H4 (cell line): ENCODE results near the gene ZNF710. TPM values are rescaled to one million over a fixed set of nuclear protein-coding genes. Genes with fewer than 3 reads are reported as not detected.
"Not testable (repeated sequence)": the region's sequence is repeated elsewhere in the genome, so short reads cannot be mapped to it uniquely, and the experiment has no call there.

Source experiments
- DNase-seq: peaks from one replicate; pipeline ENCODE4 v3.0.0-alpha.2; 2015; ENCODE audit warnings: low spot score
- total RNA-seq: library from RNA; depleted of rRNA; stranded (reverse); fragments of >200 nt; shearing (Covaris generic); gene quantifications from 2 replicates; pipeline ENCODE4 v1.2.3, GENCODE V29; 2014; rRNA removed

Gene ZNF710
- 4.7 and 8.4 TPM in 2 replicates for total RNA-seq

GRCh38 chr15:90001062-90001682 is at the start of gene ZNF710:
ZNF710 (plus strand) TSS chr15:90001324; CDS start chr15:90067138, 65,814 bp downstream.
- DNase-seq, result peak; percentile 44

DNA sequence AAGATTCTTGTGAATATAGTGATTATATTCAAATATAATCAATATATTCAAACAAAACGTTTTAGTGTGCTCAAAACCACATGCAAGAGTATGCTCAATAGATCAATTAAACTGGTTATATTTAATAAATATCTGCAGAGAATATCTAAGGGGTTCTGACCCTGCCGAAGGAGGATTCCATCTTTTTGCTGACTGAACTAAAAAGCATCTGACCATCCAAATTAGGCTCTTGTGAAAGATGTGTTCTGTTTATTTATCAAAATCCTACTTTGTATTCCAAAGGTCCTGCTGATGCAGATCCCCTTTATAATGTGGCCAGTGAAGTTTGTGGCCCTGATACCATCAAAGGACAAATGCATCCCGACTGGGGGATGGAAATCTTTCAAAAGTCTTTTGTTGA is 46.6 kb upstream of the ZNF710 start:
- DNase-seq, result no peak

- not testable (repeated sequence) for DNase-seq
These were observed 45.6 kb upstream of the ZNF710 start for GRCh38 chr15:89955449-89955998.

DNA sequence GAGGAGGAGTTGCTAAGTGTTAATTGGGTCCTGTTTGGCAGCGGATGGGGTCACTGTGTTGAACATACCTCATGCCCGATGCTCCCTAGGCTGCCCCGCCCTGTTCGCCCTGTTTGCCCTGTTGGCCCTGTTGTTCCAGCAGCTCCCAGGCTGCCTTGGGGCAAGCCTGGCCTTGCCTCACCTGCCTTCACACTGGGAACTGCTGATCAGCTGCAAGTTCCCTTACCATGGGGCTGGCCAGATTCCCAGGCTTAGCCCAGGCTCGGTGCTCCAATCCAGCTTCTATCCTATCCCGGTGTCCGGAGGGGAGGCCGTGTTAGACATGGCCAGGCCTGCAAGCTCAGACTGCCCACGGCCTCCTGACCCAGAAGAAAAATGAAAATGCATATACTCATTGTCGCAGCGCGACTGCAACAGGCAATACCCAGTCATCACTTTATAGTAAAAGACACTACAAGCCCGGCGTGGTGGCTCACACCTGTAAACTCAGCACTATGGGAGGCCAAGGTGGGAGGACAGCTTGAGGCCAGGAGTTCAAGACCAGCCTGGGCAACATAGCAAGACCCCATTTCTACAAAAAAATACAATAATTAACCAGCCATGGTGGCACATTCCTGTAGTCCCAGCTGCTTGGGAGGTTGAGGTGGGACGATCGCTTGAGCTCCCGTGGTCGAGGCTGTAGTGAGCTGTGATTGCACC is 42.9 kb upstream of the ZNF710 start:
- no peak for DNase-seq

- DNase-seq, result no peak
These were observed 37.6 kb upstream of the ZNF710 start for GRCh38 chr15:89963301-89964231.

- DNase-seq, result no peak
These were observed 36.7 kb upstream of the ZNF710 start for GRCh38 chr15:89964232-89964954.

DNA sequence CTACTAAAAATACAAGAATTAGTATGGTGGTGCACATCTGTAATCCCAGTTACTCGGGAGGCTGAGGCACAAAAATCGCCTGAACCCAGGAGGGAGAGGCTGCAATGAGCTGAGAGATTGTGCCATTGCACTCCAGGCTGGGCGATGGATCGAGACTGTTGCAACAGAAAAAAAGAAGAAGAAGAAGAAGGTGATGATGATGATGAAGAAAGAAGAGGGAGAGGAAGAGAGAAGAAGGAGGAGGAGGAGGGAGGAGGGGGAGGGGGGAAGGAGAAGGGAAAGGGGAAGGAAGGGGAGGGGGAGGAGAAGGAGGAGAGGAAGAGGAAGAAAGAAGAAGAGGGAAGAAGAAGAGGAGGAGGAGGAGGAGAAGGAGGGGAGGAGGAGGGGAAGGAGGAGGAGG is 33.2 kb upstream of the ZNF710 start:
- no peak for DNase-seq

GRCh38 chr15:89971592-89971997 is 29.5 kb upstream of the ZNF710 start:
- peak; percentile 58 for DNase-seq

GRCh38 chr15:89972085-89972484 is 29.0 kb upstream of the ZNF710 start:
- no peak for DNase-seq

- no peak for DNase-seq
These were observed 25.5 kb upstream of the ZNF710 start for GRCh38 chr15:89975482-89976245.

- DNase-seq, result no peak
These were observed 24.9 kb upstream of the ZNF710 start for GRCh38 chr15:89976246-89976600.

DNA sequence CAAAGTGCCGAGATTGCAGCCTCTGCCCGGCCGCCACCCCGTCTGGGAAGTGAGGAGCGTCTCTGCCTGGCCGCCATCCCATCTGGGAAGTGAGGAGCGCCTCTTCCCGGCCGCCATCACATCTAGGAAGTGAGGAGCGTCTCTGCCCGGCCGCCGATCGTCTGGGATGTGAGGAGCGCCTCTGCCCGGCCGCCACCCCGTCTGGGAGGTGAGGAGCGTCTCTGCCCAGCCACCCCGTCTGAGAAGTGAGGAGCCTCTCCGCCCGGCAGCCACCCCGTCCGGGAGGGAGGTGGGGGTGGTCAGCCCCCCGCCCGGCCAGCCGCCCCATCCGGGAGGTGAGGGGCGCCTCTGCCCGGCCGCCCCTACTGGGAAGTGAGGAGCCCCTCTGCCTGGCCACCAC is 23.3 kb upstream of the ZNF710 start:
- not testable (repeated sequence) for DNase-seq

DNA sequence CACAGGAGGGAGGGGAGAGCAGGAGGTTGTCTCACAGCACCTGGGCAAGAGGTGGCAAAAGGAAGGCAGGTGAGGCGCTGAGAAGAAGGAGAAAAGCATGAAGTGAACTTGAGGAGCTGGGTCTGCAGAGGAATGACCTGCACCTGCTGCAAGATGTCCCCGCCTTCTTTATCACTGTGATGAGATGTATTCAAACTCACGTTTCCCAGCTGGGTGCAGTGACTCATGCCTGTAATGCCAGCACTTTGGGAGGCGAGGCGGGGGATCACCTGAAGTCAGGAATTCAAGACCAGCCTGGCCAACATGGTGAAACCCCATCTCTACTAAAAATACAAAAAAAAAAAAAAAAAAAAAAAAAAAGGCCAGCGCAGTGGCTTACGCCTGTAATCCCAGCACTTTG is 22.2 kb upstream of the ZNF710 start:
- DNase-seq, result no peak

- no peak for DNase-seq
These were observed 20.2 kb upstream of the ZNF710 start for GRCh38 chr15:89980896-89981295.

- no peak for DNase-seq
These were observed 18.6 kb upstream of the ZNF710 start for GRCh38 chr15:89982315-89983055.

DNA sequence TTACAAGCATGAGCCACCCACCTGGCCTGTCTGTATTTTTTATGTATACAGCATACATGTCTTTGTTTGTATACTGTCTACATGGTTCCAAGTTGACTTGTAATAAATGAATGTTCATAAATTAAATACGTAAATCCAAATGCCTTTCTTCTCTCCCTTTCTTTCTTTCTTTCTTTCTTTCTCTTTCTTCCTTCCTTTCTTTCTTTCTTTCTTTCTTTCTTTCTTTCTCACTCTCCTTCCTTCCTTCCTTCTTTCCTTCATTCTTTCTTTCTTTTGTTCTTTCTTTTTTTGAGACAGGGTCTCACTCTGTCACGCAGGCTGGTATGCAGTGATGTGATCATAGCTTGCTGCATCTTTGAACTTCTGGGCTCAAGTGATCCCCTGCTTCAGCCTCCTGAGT is 17.1 kb upstream of the ZNF710 start:
- DNase-seq, result no peak

- no peak for DNase-seq
These were observed 16.6 kb upstream of the ZNF710 start for GRCh38 chr15:89984421-89985010.

DNA sequence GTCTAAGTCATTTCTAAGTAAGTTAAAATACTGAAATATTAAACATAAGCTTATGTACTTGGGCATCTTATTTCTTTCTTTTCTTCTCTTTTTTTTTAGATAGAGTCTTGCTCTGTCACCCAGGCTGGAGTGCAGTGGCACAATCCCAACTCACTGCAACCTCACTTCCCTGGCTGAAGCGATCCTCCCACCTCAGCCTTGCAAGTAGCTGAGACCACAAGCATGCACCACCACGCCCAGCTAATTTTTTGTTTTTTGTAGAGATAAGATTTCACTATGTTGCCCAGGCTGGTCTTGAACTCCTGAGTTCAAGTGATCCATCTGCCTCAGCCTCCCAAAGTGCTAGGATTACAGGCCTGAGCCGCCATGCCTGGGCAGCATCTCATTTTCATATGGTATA is 16.0 kb upstream of the ZNF710 start:
- DNase-seq, result no peak

DNA sequence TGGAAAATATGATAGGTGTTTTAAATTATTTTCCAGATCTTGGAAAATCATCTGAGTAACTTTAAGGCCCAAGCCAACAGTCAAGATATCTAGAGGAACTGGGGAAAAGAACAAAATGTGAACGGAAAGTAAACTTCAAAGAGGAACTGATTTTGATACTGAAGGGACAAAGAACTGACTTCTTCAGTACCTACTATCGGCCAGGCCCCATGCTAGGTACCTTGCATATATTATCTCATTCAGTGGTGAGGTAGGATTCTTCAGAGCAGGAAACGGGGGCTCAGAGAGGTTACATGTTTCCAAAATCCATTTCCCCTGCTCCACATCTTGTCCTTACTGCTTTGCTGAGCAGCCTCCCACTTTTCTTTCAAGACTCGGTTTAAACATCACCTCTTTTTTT is 9.8 kb upstream of the ZNF710 start:
- DNase-seq, result no peak

DNA sequence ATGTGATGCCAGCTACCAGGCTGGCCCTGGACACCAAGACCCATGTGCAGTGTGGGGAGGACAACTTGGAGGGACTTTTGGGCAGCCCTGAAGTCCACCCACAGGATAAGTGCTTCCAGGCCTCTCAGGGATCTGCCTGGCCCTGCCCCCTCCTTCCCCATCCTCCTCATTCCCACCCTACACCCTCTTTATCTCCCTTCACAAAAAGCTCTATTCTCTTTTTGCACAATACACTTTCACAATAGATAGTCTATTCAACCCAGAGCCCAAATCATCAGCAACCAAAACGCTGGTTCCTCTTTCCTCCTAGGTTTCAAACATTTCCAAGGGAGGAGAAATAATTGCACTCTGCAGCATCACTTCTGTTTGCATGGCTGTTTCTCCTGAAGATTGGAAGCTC is 7.8 kb upstream of the ZNF710 start:
- DNase-seq, result no peak
